C4-2B (cell line): ENCODE data around the gene IL5RA.

Source experiments
- ZFX ChIP-seq: fragments of 450-650 bp; IDR thresholded peaks from 2 replicates; pipeline ENCODE4 v1.6.1; 2017
- TF ChIP-seq, protein P1 (sequence below): fragments of 450-650 bp; conservative IDR thresholded peaks from 2 replicates; pipeline ENCODE4 v1.5.1; 2017; ENCODE audit warnings: mild to moderate bottlenecking

DNA sequence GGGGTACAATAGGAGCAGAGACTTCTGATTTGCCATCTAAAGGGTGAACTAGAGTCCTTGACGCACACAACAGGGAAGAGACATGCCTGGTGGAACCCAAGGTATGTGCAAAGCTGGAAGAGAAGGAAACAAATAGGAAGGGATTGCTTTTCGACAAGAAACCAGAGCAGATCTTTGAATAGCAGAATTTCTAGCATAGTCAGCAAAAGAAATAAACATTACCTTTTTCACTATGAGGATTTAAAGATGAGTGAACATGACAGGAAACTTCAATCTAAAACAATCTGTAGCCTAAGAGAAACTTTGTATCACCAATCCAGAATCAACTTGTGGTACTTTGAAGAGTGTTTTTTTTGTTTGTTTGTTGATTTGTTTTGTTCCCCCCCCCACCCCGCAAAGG is 4.9 kb downstream of the IL5RA start:
- TF ChIP-seq, protein P1, sequence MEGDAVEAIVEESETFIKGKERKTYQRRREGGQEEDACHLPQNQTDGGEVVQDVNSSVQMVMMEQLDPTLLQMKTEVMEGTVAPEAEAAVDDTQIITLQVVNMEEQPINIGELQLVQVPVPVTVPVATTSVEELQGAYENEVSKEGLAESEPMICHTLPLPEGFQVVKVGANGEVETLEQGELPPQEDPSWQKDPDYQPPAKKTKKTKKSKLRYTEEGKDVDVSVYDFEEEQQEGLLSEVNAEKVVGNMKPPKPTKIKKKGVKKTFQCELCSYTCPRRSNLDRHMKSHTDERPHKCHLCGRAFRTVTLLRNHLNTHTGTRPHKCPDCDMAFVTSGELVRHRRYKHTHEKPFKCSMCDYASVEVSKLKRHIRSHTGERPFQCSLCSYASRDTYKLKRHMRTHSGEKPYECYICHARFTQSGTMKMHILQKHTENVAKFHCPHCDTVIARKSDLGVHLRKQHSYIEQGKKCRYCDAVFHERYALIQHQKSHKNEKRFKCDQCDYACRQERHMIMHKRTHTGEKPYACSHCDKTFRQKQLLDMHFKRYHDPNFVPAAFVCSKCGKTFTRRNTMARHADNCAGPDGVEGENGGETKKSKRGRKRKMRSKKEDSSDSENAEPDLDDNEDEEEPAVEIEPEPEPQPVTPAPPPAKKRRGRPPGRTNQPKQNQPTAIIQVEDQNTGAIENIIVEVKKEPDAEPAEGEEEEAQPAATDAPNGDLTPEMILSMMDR = no peak
- TF ChIP-seq ZFX = no peak
